Cardiac septum (tissue), 1 donor: ENCODE results near the gene CRYZL1. TPM values are rescaled to one million over a fixed set of nuclear protein-coding genes. Genes with fewer than 3 reads are reported as not detected.
"Not testable (repeated sequence)": the region's sequence is repeated elsewhere in the genome, so short reads cannot be mapped to it uniquely, and the experiment has no call there.

Experiments used
- DNase-seq: peaks from one replicate; pipeline ENCODE4 v3.0.0-alpha.2; 2020; ENCODE audit warnings: low spot score
- intact Hi-C: fragments of 100-400 bp; cut with DNase I; formaldehyde crosslinking; loops from one replicate; pipeline ENCODE4 v1.14.0; 2022
- long read RNA-seq: library from polyadenylated mRNA; unstranded; transcript quantifications from one replicate; pipeline ENCODE4 v2.0.0, GENCODE V29; 2021
- total RNA-seq: library from RNA; stranded (reverse); fragmentation: NEBNext Ultra II Directional; extraction: Animal tissue kit (Norgen Biotek cat#: 25700); gene quantifications from one replicate; pipeline ENCODE4 v1.2.1, GENCODE V29; 2021
- donor health status: DM: no; HTN: no; CAD: no.

CRYZL1 gene
- total RNA-seq = 23.0 TPM
- long read RNA-seq, transcript CRYZL1-204 (13 exons, 1,617 nt) = major isoform, 29 of 65 reads
- long read RNA-seq, partial matches to known transcripts = 2 of 65 reads
- long read RNA-seq, other reads (novel, unspliced or antisense) = 25 of 65 reads

GRCh38 chr21:33641352-33642026 lies at the start of gene CRYZL1:
Gene CRYZL1, minus strand, starts transcription at chr21:33641741. Its CDS starts 10,190 bp downstream, at chr21:33631551.
- intact Hi-C loops = loop anchor here (5.0 to 10.0 kb wide), 2 partner anchors 121 to 253 kb away; no protein-coding TSS in a partner anchor
- peak; percentile 100 for DNase-seq

- DNase-seq = no peak
- intact Hi-C loops = no loop called here
These were observed 49.3 kb upstream of the CRYZL1 start for GRCh38 chr21:33690874-33691273.

GRCh38 chr21:33688353-33688752 lies 46.8 kb upstream of the CRYZL1 start:
- intact Hi-C loops = no loop called here
- DNase-seq = no peak

- intact Hi-C loops = no loop called here
These were observed 46.1 kb upstream of the CRYZL1 start for GRCh38 chr21:33687634-33688033.

GRCh38 chr21:33686386-33686785 lies 44.8 kb upstream of the CRYZL1 start:
- intact Hi-C loops = no loop called here
- DNase-seq = no peak

More at GRCh38 chr21:33687634-33688033, 46.1 kb upstream of the CRYZL1 start:
- no peak for DNase-seq

- DNase-seq = no peak
- intact Hi-C loops = no loop called here
These were observed 44.2 kb upstream of the CRYZL1 start for GRCh38 chr21:33685613-33686197.

- intact Hi-C loops = no loop called here
- no peak for DNase-seq
These were observed 43.5 kb upstream of the CRYZL1 start for GRCh38 chr21:33684923-33685560.

GRCh38 chr21:33684068-33684467 lies 42.5 kb upstream of the CRYZL1 start:
- DNase-seq = no peak
- intact Hi-C loops = no loop called here

GRCh38 chr21:33682992-33683627 lies 41.6 kb upstream of the CRYZL1 start:
- intact Hi-C loops = no loop called here
- DNase-seq = no peak

GRCh38 chr21:33680870-33681269 lies 39.3 kb upstream of the CRYZL1 start:
- intact Hi-C loops = no loop called here

GRCh38 chr21:33677450-33677849 lies 35.9 kb upstream of the CRYZL1 start:
- no peak for DNase-seq
- intact Hi-C loops = no loop called here

More at GRCh38 chr21:33680870-33681269, 39.3 kb upstream of the CRYZL1 start:
- no peak for DNase-seq

GRCh38 chr21:33676666-33677065 lies 35.1 kb upstream of the CRYZL1 start:
- intact Hi-C loops, DNase-seq: not testable (repeated sequence)

- intact Hi-C loops = no loop called here
- DNase-seq = no peak
These were observed 32.7 kb upstream of the CRYZL1 start for GRCh38 chr21:33674226-33674625.

- no peak for DNase-seq
- intact Hi-C loops = no loop called here
These were observed 31.9 kb upstream of the CRYZL1 start for GRCh38 chr21:33673473-33673872.

GRCh38 chr21:33670076-33670978 lies 28.8 kb upstream of the CRYZL1 start:
- no peak for DNase-seq
- intact Hi-C loops = no loop called here

- intact Hi-C loops = no loop called here
- DNase-seq = no peak
These were observed 27.1 kb upstream of the CRYZL1 start for GRCh38 chr21:33668620-33669019.

- DNase-seq = no peak
- intact Hi-C loops = no loop called here
These were observed 26.6 kb upstream of the CRYZL1 start for GRCh38 chr21:33668180-33668579.

GRCh38 chr21:33667636-33668035 lies 26.1 kb upstream of the CRYZL1 start:
- no peak for DNase-seq
- intact Hi-C loops = no loop called here

- intact Hi-C loops = no loop called here
- DNase-seq = no peak
These were observed 24.6 kb upstream of the CRYZL1 start for GRCh38 chr21:33666153-33666552.
